Measurements from ENCODE around the gene UGGT1.

UGGT1 gene

GRCh38 chr2:128178149-128178649 is 87.2 kb downstream of the UGGT1 start:
- Histone ChIP-seq H3K79me1 (ENCODE audit: low read length) (no peaks in the 10 kb centered on the region), H3K27ac (ENCODE audit: low read depth, low read length) (no peak overlapping the region), H3K36me3 (ENCODE audit: control insufficient read depth, insufficient read depth, low read length) (peaks cover 5% of the 10 kb centered on the region), H3K4ac (ENCODE audit: low read depth, low read length) (no peak overlapping the region), H2BK120ac (ENCODE audit: low read depth, low read length) (no peak overlapping the region), H3K79me2 (ENCODE audit: control insufficient read depth, insufficient read depth, low read length) (no peaks in the 10 kb centered on the region), H2AK5ac (ENCODE audit: low read length) (no peak overlapping the region), H3K4me1 (ENCODE audit: control insufficient read depth, low read depth, low read length) (no peaks in the 10 kb centered on the region), H3K4me2 (ENCODE audit: low read length) (no peak overlapping the region), H2BK5ac (ENCODE audit: low read length) (no peak overlapping the region), H3K4me3 (ENCODE audit: low read length) (no peak overlapping the region), H4K8ac (ENCODE audit: low read depth, low read length) (no peak overlapping the region), H3K18ac (ENCODE audit: low read length) (no peak overlapping the region), H3K27me3 (ENCODE audit: insufficient read depth, low read length, poor library complexity) (no peaks in the 10 kb centered on the region), H3K56ac (ENCODE audit: low read length) (no peak overlapping the region), H2BK15ac (replicated peaks; ENCODE audit: low read depth) (no peak overlapping the region), H3K9ac (ENCODE audit: low read length) (no peak overlapping the region), H4K5ac (ENCODE audit: low read length) (no peak overlapping the region), H3K23ac (ENCODE audit: low read length) (no peak overlapping the region)
- no CpG with 5 or more reads among the region's 8 CpGs for WGBS (ENCODE audit: extremely low coverage, insufficient coverage, low lambda C conversion rate)
- no peak for DNase-seq

- H2BK5ac ChIP-seq (ENCODE audit: low read length): no peak overlapping the region
- WGBS (ENCODE audit: extremely low coverage, insufficient coverage, low lambda C conversion rate): no CpG with 5 or more reads among the region's 9 CpGs
- no peak overlapping the region for H2BK120ac ChIP-seq (ENCODE audit: low read depth, low read length)
- no peaks in the 10 kb centered on the region for H3K27me3 ChIP-seq (ENCODE audit: insufficient read depth, low read length, poor library complexity)
- no peak overlapping the region for H3K56ac ChIP-seq (ENCODE audit: low read length)
- no peak overlapping the region for H3K18ac ChIP-seq (ENCODE audit: low read length)
- H2AK5ac ChIP-seq (ENCODE audit: low read length): no peak overlapping the region
- H3K4me1 ChIP-seq (ENCODE audit: control insufficient read depth, low read depth, low read length): no peaks in the 10 kb centered on the region
- no peak overlapping the region for H4K5ac ChIP-seq (ENCODE audit: low read length)
- no peaks in the 10 kb centered on the region for H3K79me2 ChIP-seq (ENCODE audit: control insufficient read depth, insufficient read depth, low read length)
- no peak overlapping the region for H3K23ac ChIP-seq (ENCODE audit: low read length)
- H3K4me2 ChIP-seq (ENCODE audit: low read length): no peak overlapping the region
- H3K4ac ChIP-seq (ENCODE audit: low read depth, low read length): no peak overlapping the region
- H3K4me3 ChIP-seq (ENCODE audit: low read length): no peak overlapping the region
- no peaks in the 10 kb centered on the region for H3K79me1 ChIP-seq (ENCODE audit: low read length)
- H3K9ac ChIP-seq (ENCODE audit: low read length): no peak overlapping the region
- no peak overlapping the region for H3K27ac ChIP-seq (ENCODE audit: low read depth, low read length)
- H4K8ac ChIP-seq (ENCODE audit: low read depth, low read length): no peak overlapping the region
- no peak overlapping the region for H2BK15ac ChIP-seq (replicated peaks; ENCODE audit: low read depth)
- DNase-seq: peak; percentile 73
- H3K36me3 ChIP-seq (ENCODE audit: control insufficient read depth, insufficient read depth, low read length): peaks cover 5% of the 10 kb centered on the region
Observed at GRCh38 chr2:128178650-128179460, 87.9 kb downstream of the UGGT1 start.

- Histone ChIP-seq H4K5ac (ENCODE audit: low read length) (no peak overlapping the region), H3K27me3 (ENCODE audit: insufficient read depth, low read length, poor library complexity) (no peaks in the 10 kb centered on the region), H3K23ac (ENCODE audit: low read length) (no peak overlapping the region), H3K18ac (ENCODE audit: low read length) (no peak overlapping the region), H3K4me1 (ENCODE audit: control insufficient read depth, low read depth, low read length) (no peaks in the 10 kb centered on the region), H3K9ac (ENCODE audit: low read length) (no peak overlapping the region), H3K79me2 (ENCODE audit: control insufficient read depth, insufficient read depth, low read length) (no peaks in the 10 kb centered on the region), H3K79me1 (ENCODE audit: low read length) (no peaks in the 10 kb centered on the region), H2BK120ac (ENCODE audit: low read depth, low read length) (no peak overlapping the region), H2AK5ac (ENCODE audit: low read length) (no peak overlapping the region), H3K4me3 (ENCODE audit: low read length) (no peak overlapping the region), H3K4ac (ENCODE audit: low read depth, low read length) (no peak overlapping the region), H3K4me2 (ENCODE audit: low read length) (no peak overlapping the region), H2BK15ac (replicated peaks; ENCODE audit: low read depth) (no peak overlapping the region), H3K36me3 (ENCODE audit: control insufficient read depth, insufficient read depth, low read length) (peaks cover 5% of the 10 kb centered on the region), H4K8ac (ENCODE audit: low read depth, low read length) (no peak overlapping the region), H3K27ac (ENCODE audit: low read depth, low read length) (no peak overlapping the region), H3K56ac (ENCODE audit: low read length) (no peak overlapping the region), H2BK5ac (ENCODE audit: low read length) (no peak overlapping the region)
- WGBS (ENCODE audit: extremely low coverage, insufficient coverage, low lambda C conversion rate): no CpG with 5 or more reads among the region's 4 CpGs
- no peak for DNase-seq
Observed at GRCh38 chr2:128179461-128179755, 88.4 kb downstream of the UGGT1 start.

DNA sequence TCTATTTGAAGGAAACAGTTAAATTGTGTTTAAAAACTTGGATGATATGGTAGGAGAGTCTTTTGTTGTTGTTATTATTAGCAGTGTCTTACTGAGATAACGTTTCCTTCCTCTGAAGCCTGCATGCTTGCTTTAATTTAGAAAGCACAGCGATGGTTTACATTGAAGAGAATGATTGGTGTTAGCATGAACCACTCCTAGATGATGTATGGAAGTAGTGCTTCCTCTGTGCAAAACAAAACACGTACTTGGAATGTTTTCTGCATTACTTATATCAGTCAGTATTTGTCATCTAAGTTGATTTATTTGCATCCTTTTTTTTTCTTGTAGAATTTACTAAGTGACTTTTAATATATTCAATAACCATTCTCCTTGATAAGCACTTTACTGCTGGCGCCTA is 89.0 kb downstream of the UGGT1 start:
- H3K18ac ChIP-seq (ENCODE audit: low read length): no peak overlapping the region
- H3K79me2 ChIP-seq (ENCODE audit: control insufficient read depth, insufficient read depth, low read length): no peaks in the 10 kb centered on the region
- H3K9ac ChIP-seq (ENCODE audit: low read length): no peak overlapping the region
- H3K27ac ChIP-seq (ENCODE audit: low read depth, low read length): no peak overlapping the region
- no peak overlapping the region for H3K4me3 ChIP-seq (ENCODE audit: low read length)
- no peak overlapping the region for H4K8ac ChIP-seq (ENCODE audit: low read depth, low read length)
- no peak overlapping the region for H3K4ac ChIP-seq (ENCODE audit: low read depth, low read length)
- H3K4me2 ChIP-seq (ENCODE audit: low read length): no peak overlapping the region
- H3K27me3 ChIP-seq (ENCODE audit: insufficient read depth, low read length, poor library complexity): no peaks in the 10 kb centered on the region
- H2AK5ac ChIP-seq (ENCODE audit: low read length): no peak overlapping the region
- DNase-seq: no peak
- no peak overlapping the region for H4K5ac ChIP-seq (ENCODE audit: low read length)
- H3K23ac ChIP-seq (ENCODE audit: low read length): no peak overlapping the region
- no peaks in the 10 kb centered on the region for H3K4me1 ChIP-seq (ENCODE audit: control insufficient read depth, low read depth, low read length)
- no peak overlapping the region for H2BK15ac ChIP-seq (replicated peaks; ENCODE audit: low read depth)
- WGBS (ENCODE audit: extremely low coverage, insufficient coverage, low lambda C conversion rate): no CpG with 5 or more reads among the region's 4 CpGs
- H3K36me3 ChIP-seq (ENCODE audit: control insufficient read depth, insufficient read depth, low read length): peaks cover 5% of the 10 kb centered on the region
- no peak overlapping the region for H3K56ac ChIP-seq (ENCODE audit: low read length)
- H2BK5ac ChIP-seq (ENCODE audit: low read length): no peak overlapping the region
- no peaks in the 10 kb centered on the region for H3K79me1 ChIP-seq (ENCODE audit: low read length)
- no peak overlapping the region for H2BK120ac ChIP-seq (ENCODE audit: low read depth, low read length)

DNA sequence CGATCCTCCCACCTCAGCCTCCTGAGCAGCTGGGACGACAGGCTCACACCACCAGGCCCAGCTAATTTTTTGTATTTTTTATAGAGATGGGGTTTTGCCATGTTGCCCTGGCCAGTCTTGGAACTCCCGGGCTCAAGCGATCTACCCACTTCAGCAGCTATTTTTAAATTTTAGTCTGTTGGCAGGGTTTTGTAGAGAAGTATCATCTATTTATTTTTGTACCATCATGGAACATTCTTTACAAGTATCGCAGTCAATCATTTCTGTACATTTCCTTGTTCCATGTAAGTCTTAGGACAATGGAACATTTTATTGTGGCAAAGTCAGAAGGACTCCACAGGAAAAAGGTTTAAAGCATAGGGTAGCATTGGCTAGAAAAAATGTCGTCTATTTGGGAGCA is 94.6 kb downstream of the UGGT1 start:
- no peak overlapping the region for H2BK5ac ChIP-seq (ENCODE audit: low read length)
- no peak overlapping the region for H3K4me3 ChIP-seq (ENCODE audit: low read length)
- no peak for DNase-seq
- H3K9ac ChIP-seq (ENCODE audit: low read length): no peak overlapping the region
- no peaks in the 10 kb centered on the region for H3K79me1 ChIP-seq (ENCODE audit: low read length)
- H3K36me3 ChIP-seq (ENCODE audit: control insufficient read depth, insufficient read depth, low read length): peaks cover 5% of the 10 kb centered on the region
- H2BK120ac ChIP-seq (ENCODE audit: low read depth, low read length): no peak overlapping the region
- no CpG with 5 or more reads among the region's 6 CpGs for WGBS (ENCODE audit: extremely low coverage, insufficient coverage, low lambda C conversion rate)
- no peak overlapping the region for H3K18ac ChIP-seq (ENCODE audit: low read length)
- H2BK15ac ChIP-seq (replicated peaks; ENCODE audit: low read depth): no peak overlapping the region
- H2AK5ac ChIP-seq (ENCODE audit: low read length): no peak overlapping the region
- H3K27me3 ChIP-seq (ENCODE audit: insufficient read depth, low read length, poor library complexity): no peaks in the 10 kb centered on the region
- H3K23ac ChIP-seq (ENCODE audit: low read length): no peak overlapping the region
- H4K5ac ChIP-seq (ENCODE audit: low read length): no peak overlapping the region
- no peaks in the 10 kb centered on the region for H3K79me2 ChIP-seq (ENCODE audit: control insufficient read depth, insufficient read depth, low read length)
- no peak overlapping the region for H3K4ac ChIP-seq (ENCODE audit: low read depth, low read length)
- no peaks in the 10 kb centered on the region for H3K4me1 ChIP-seq (ENCODE audit: control insufficient read depth, low read depth, low read length)
- no peak overlapping the region for H3K56ac ChIP-seq (ENCODE audit: low read length)
- no peak overlapping the region for H4K8ac ChIP-seq (ENCODE audit: low read depth, low read length)
- no peak overlapping the region for H3K27ac ChIP-seq (ENCODE audit: low read depth, low read length)
- no peak overlapping the region for H3K4me2 ChIP-seq (ENCODE audit: low read length)
